Transverse colon (tissue), 4 donors: ENCODE measurements around the gene HERPUD1. TPM values are rescaled to one million over a fixed set of nuclear protein-coding genes. Genes with fewer than 3 reads are reported as not detected.

ENCODE experiments used
- DNase-seq: peaks from one replicate; pipeline ENCODE4 v3.0.0-alpha.2; 2019
- H3K27ac ChIP-seq, 4 donors: fragments of 200-600 bp; sonication (generic); 2 replicates each; pipeline ENCODE4 v1.5.1; 2016 to 2018; ENCODE audit warnings: inconsistent platforms in 4 of 4
- H3K27me3 ChIP-seq: fragments of 200-600 bp; sonication (generic); 2 replicates; pipeline ENCODE4 v1.5.1; 2017; ENCODE audit warnings: inconsistent platforms
- H3K36me3 ChIP-seq, 4 donors: fragments of 200-600 bp; sonication (generic); 2 replicates each; pipeline ENCODE4 v1.5.1; 2017 to 2019; ENCODE audit warnings: inconsistent platforms in 4 of 4
- H3K4me1 ChIP-seq, 4 donors: fragments of 200-600 bp; sonication (generic); 2 replicates each; pipeline ENCODE4 v1.5.1; 2017 to 2020; ENCODE audit warnings: inconsistent platforms in 4 of 4
- H3K4me3 ChIP-seq, 4 donors: fragments of 200-600 bp; sonication (generic); 1 replicate in 1 of 4; 2 replicates in 3 of 4; pipeline versions ENCODE4 v1.5.1 to v1.6.1; 2017 to 2019; ENCODE audit warnings: inconsistent platforms in 4 of 4
- H3K9me3 ChIP-seq, 2 donors: fragments of 200-600 bp; sonication (generic); 2 replicates each; pipeline ENCODE4 v1.5.1; 2017 to 2019; ENCODE audit warnings: inconsistent platforms in 2 of 2
- EP300 ChIP-seq: sonication (generic); formaldehyde crosslinking; IDR thresholded peaks from one replicate; pipeline ENCODE4 v1.6.1; 2017; ENCODE audit warnings: antibody characterized with exemption, low read depth
- POLR2A ChIP-seq: fragments of 450-650 bp; IDR thresholded peaks from one replicate; pipeline ENCODE4 v1.6.1; 2016; ENCODE audit warnings: antibody characterized with exemption, mild to moderate bottlenecking, moderate library complexity
- POLR2AphosphoS5 ChIP-seq, 3 donors: sonication (generic); formaldehyde crosslinking; IDR thresholded peaks; one replicate each; pipeline ENCODE4 v1.6.1; 2016; ENCODE audit warnings: antibody characterized with exemption in 3 of 3
- WGBS, 2 donors: methylation state at CpG; one replicate each; pipeline ENCODE4 v1.1.5; 2018; ENCODE audit warnings: low coverage in 1 of 2; 5-methylcytosine and 5-hydroxymethylcytosine counted together
- in situ Hi-C, 4 donors: fragments of 200-750 bp; cut with MboI; loops; one replicate each; pipeline versions ENCODE4 v1.15.0 to v1.15.1; 2017; ENCODE audit warnings: low sequenced_read_pairs in 3 of 4, low pct_ligation_motif_present in 1 of 4, low pct_unique_long_range_greater_than_20kb in 1 of 4
- intact Hi-C: fragments of 100-400 bp; cut with DNase I; formaldehyde crosslinking; loops from one replicate; pipeline ENCODE4 v1.15.1; 2023; ENCODE audit warnings: low total_unique reads
- total RNA-seq, 4 donors: library from RNA; depleted of rRNA; stranded (reverse); fragments of >200 nt; gene quantifications; one replicate each; pipeline ENCODE4 v1.1.0, GENCODE V29; 2016
- TF ChIP-seq, protein P1 (sequence below), 5 experiments: fragments of 200-600 bp in 3 of 5; fragments of 450-650 bp in 2 of 5; sonication (generic) in 3 of 5; IDR thresholded peaks; 1 replicate in 2 of 5; 2 replicates in 3 of 5; pipeline ENCODE4 v1.5.1; 2016 to 2017; ENCODE audit warnings: antibody characterized with exemption in 5 of 5, inconsistent platforms in 3 of 5, mild to moderate bottlenecking in 2 of 5, moderate library complexity in 1 of 5

HERPUD1 gene
- total RNA-seq, 4 donors from 2014 or later = 64.1 to 335 (median 186) TPM

GRCh38 chr16:56916571-56917403 lies 15.2 kb upstream of the HERPUD1 start:
- peak; percentile 52 for DNase-seq
- no peaks in the 10 kb centered on the region for H3K9me3 ChIP-seq
- in situ Hi-C loops = no loop called here
- WGBS, 2 donors = 49 to 67% methylated on average over 4 to 5 of the region's 5 CpGs
- H3K36me3 ChIP-seq = no peaks in the 10 kb centered on the region
- peaks cover 10 to 26% (median 20%) of the 10 kb centered on the region in 4 donors for H3K4me1 ChIP-seq
- TF ChIP-seq POLR2A (no peak), EP300 (no peak), POLR2AphosphoS5 (IDR thresholded peaks at IDR 0.05) (peak in 1 of 3 donors; percentile 57)
- TF ChIP-seq, protein P1, sequence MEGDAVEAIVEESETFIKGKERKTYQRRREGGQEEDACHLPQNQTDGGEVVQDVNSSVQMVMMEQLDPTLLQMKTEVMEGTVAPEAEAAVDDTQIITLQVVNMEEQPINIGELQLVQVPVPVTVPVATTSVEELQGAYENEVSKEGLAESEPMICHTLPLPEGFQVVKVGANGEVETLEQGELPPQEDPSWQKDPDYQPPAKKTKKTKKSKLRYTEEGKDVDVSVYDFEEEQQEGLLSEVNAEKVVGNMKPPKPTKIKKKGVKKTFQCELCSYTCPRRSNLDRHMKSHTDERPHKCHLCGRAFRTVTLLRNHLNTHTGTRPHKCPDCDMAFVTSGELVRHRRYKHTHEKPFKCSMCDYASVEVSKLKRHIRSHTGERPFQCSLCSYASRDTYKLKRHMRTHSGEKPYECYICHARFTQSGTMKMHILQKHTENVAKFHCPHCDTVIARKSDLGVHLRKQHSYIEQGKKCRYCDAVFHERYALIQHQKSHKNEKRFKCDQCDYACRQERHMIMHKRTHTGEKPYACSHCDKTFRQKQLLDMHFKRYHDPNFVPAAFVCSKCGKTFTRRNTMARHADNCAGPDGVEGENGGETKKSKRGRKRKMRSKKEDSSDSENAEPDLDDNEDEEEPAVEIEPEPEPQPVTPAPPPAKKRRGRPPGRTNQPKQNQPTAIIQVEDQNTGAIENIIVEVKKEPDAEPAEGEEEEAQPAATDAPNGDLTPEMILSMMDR (IDR thresholded peaks at IDR 0.05) = no peak
- intact Hi-C loops = no loop called here
- H3K4me3 ChIP-seq = no peak overlapping the region
- peak overlapping the region; percentile 71 to 84 (median 76) for H3K27ac ChIP-seq
- no peaks in the 10 kb centered on the region for H3K27me3 ChIP-seq

GRCh38 chr16:56918467-56919012 lies 13.4 kb upstream of the HERPUD1 start:
- in situ Hi-C loops (no loop called here), intact Hi-C loops (no loop called here)
- Histone ChIP-seq H3K27me3 (no peaks in the 10 kb centered on the region), H3K4me1 (peaks cover 6 to 19% (median 10%) of the 10 kb centered on the region in 4 donors), H3K9me3 (no peaks in the 10 kb centered on the region), H3K4me3 (no peak overlapping the region), H3K36me3 (no peaks in the 10 kb centered on the region), H3K27ac (peak overlapping the region in 2 of 4 donors; percentile 12 to 84)
- no peak for DNase-seq
- TF ChIP-seq POLR2AphosphoS5 (IDR thresholded peaks at IDR 0.05) (no peak), POLR2A (no peak), EP300 (no peak)
- TF ChIP-seq, protein P1 (IDR thresholded peaks at IDR 0.05) = no peak
- 89 to 92% methylated on average over 5 to 12 of the region's 12 CpGs for WGBS, 2 donors

DNA sequence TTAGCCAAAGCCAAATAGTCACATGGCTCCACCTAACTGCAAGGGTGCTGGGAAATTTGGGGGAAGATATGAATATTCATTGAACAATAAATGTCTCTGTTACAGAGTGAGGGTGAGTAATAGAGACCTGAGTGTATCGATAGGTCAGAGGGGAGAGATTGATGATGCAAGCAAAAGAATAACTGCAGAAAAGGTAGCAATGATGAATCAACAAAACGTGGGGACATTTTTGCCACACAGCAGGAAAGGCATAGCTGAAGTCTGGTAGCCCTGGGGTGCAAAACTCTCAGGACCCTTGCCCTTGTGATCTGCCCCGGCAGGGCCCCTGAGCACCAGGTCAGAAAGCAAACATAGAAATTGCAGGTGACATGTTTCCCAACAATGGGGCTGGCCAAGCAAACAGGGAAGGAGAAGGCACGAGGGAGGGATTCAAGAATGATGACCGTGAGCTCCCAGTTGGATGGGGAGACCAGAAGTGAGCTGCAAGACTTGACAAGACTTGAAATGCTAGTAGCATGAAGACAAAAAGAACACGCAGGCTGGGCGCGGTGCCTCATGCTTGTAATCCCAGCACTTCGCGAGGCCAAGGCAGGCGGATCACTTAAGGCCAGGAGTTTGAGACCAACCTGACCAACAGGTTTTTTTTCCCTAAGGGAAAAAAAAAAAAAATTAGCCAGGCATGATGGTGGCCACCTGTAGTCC lies 12.7 kb upstream of the HERPUD1 start:
- Histone ChIP-seq H3K36me3 (no peaks in the 10 kb centered on the region), H3K4me1 (peaks cover 6 to 20% (median 8%) of the 10 kb centered on the region in 4 donors), H3K9me3 (no peaks in the 10 kb centered on the region), H3K4me3 (no peak overlapping the region), H3K27ac (peak overlapping the region in 1 of 4 donors; percentile 3), H3K27me3 (no peaks in the 10 kb centered on the region)
- 62 to 76% methylated on average over 7 to 11 of the region's 11 CpGs for WGBS, 2 donors
- DNase-seq = no peak
- TF ChIP-seq POLR2AphosphoS5 (IDR thresholded peaks at IDR 0.05) (no peak), EP300 (no peak), POLR2A (no peak)
- TF ChIP-seq, protein P1 (IDR thresholded peaks at IDR 0.05) = no peak
- in situ Hi-C loops = no loop called here
- intact Hi-C loops = no loop called here

GRCh38 chr16:56921571-56921970 lies 10.4 kb upstream of the HERPUD1 start:
- 78 to 79% methylated on average over 3 to 4 of the region's 4 CpGs for WGBS, 2 donors
- intact Hi-C loops = no loop called here
- Histone ChIP-seq H3K36me3 (no peaks in the 10 kb centered on the region), H3K9me3 (no peaks in the 10 kb centered on the region), H3K4me1 (peaks cover 3 to 17% (median 6%) of the 10 kb centered on the region in 4 donors), H3K27me3 (no peaks in the 10 kb centered on the region), H3K27ac (no peak overlapping the region), H3K4me3 (no peak overlapping the region)
- no peak for TF ChIP-seq POLR2A
- in situ Hi-C loops = no loop called here
- no peak for DNase-seq
